ENCODE results near the gene TNFRSF18.
"Not testable (repeated sequence)": the region's sequence is repeated elsewhere in the genome, so short reads cannot be mapped to it uniquely, and the experiment has no call there.

Gene TNFRSF18

GRCh38 chr1:1206376-1206965 lies at the start of gene TNFRSF18:
TSS of gene TNFRSF18 (minus strand) at chr1:1206592. CDS start at chr1:1206571, 21 bp downstream.
- Histone ChIP-seq H3K36me3 (ENCODE audit: control insufficient read depth, insufficient read depth, low read length) (no peaks in the 10 kb centered on the region), H3K9me3 (ENCODE audit: control insufficient read depth, insufficient read depth, low read depth, low read length) (no peaks in the 10 kb centered on the region), H3K4me1 (ENCODE audit: control insufficient read depth, insufficient read depth, low read length) (peaks cover 22% of the 10 kb centered on the region), H3K27me3 (ENCODE audit: control insufficient read depth, insufficient read depth, low read length) (peaks cover 45% of the 10 kb centered on the region), H3K4me3 (ENCODE audit: low read depth, low read length) (peak within 1 kb of the TSS; percentile 57), H3K27ac (ENCODE audit: low read depth, low read length) (no peak within 1 kb of the TSS), H3K9ac (ENCODE audit: low read length) (peak within 1 kb of the TSS; percentile 22)

GRCh38 chr1:1255611-1256010 lies 49.2 kb upstream of the TNFRSF18 start:
- H3K4me1 ChIP-seq (ENCODE audit: control insufficient read depth, insufficient read depth, low read length) = peaks cover 15% of the 10 kb centered on the region
- H3K9ac ChIP-seq (ENCODE audit: low read length) = no peak overlapping the region
- H3K9me3 ChIP-seq (ENCODE audit: control insufficient read depth, insufficient read depth, low read depth, low read length) = no peaks in the 10 kb centered on the region
- 0 out of 2 replicates have a peak overlapping the region, but pooled peaks have one; percentile 8 for H3K27ac ChIP-seq (ENCODE audit: low read depth, low read length)
- no peak overlapping the region for H3K4me3 ChIP-seq (ENCODE audit: low read depth, low read length)
- no peaks in the 10 kb centered on the region for H3K27me3 ChIP-seq (ENCODE audit: control insufficient read depth, insufficient read depth, low read length)
- peaks cover 68% of the 10 kb centered on the region for H3K36me3 ChIP-seq (ENCODE audit: control insufficient read depth, insufficient read depth, low read length)

- Histone ChIP-seq H3K36me3 (ENCODE audit: control insufficient read depth, insufficient read depth, low read length) (peaks cover 62% of the 10 kb centered on the region), H3K4me3 (ENCODE audit: low read depth, low read length) (no peak overlapping the region), H3K4me1 (ENCODE audit: control insufficient read depth, insufficient read depth, low read length) (peaks cover 15% of the 10 kb centered on the region), H3K9me3 (ENCODE audit: control insufficient read depth, insufficient read depth, low read depth, low read length) (no peaks in the 10 kb centered on the region), H3K9ac (ENCODE audit: low read length) (no peak overlapping the region), H3K27ac (ENCODE audit: low read depth, low read length) (no peak overlapping the region), H3K27me3 (ENCODE audit: control insufficient read depth, insufficient read depth, low read length) (no peaks in the 10 kb centered on the region)
Measured at GRCh38 chr1:1255078-1255477, 48.7 kb upstream of the TNFRSF18 start.

GRCh38 chr1:1254667-1254998 lies 48.2 kb upstream of the TNFRSF18 start:
- H3K27ac ChIP-seq (ENCODE audit: low read depth, low read length) = no peak overlapping the region
- H3K4me1 ChIP-seq (ENCODE audit: control insufficient read depth, insufficient read depth, low read length) = peaks cover 15% of the 10 kb centered on the region
- no peak overlapping the region for H3K9ac ChIP-seq (ENCODE audit: low read length)
- no peak overlapping the region for H3K4me3 ChIP-seq (ENCODE audit: low read depth, low read length)
- peaks cover 58% of the 10 kb centered on the region for H3K36me3 ChIP-seq (ENCODE audit: control insufficient read depth, insufficient read depth, low read length)
- no peaks in the 10 kb centered on the region for H3K27me3 ChIP-seq (ENCODE audit: control insufficient read depth, insufficient read depth, low read length)
- H3K9me3 ChIP-seq (ENCODE audit: control insufficient read depth, insufficient read depth, low read depth, low read length) = no peaks in the 10 kb centered on the region

- Histone ChIP-seq H3K27me3 (ENCODE audit: control insufficient read depth, insufficient read depth, low read length) (no peaks in the 10 kb centered on the region), H3K9ac (ENCODE audit: low read length) (no peak overlapping the region), H3K36me3 (ENCODE audit: control insufficient read depth, insufficient read depth, low read length) (peaks cover 54% of the 10 kb centered on the region), H3K4me3 (ENCODE audit: low read depth, low read length) (no peak overlapping the region), H3K27ac (ENCODE audit: low read depth, low read length) (no peak overlapping the region), H3K9me3 (ENCODE audit: control insufficient read depth, insufficient read depth, low read depth, low read length) (no peaks in the 10 kb centered on the region), H3K4me1 (ENCODE audit: control insufficient read depth, insufficient read depth, low read length) (peaks cover 14% of the 10 kb centered on the region)
Measured at GRCh38 chr1:1253972-1254666, 47.7 kb upstream of the TNFRSF18 start.

- H3K4me3 ChIP-seq (ENCODE audit: low read depth, low read length) = no peak overlapping the region
- no peaks in the 10 kb centered on the region for H3K9me3 ChIP-seq (ENCODE audit: control insufficient read depth, insufficient read depth, low read depth, low read length)
- no peak overlapping the region for H3K9ac ChIP-seq (ENCODE audit: low read length)
- peaks cover 7% of the 10 kb centered on the region for H3K4me1 ChIP-seq (ENCODE audit: control insufficient read depth, insufficient read depth, low read length)
- H3K36me3 ChIP-seq (ENCODE audit: control insufficient read depth, insufficient read depth, low read length) = peaks cover 50% of the 10 kb centered on the region
- no peaks in the 10 kb centered on the region for H3K27me3 ChIP-seq (ENCODE audit: control insufficient read depth, insufficient read depth, low read length)
- H3K27ac ChIP-seq (ENCODE audit: low read depth, low read length) = no peak overlapping the region
Measured at GRCh38 chr1:1253314-1253713, 46.9 kb upstream of the TNFRSF18 start.

- no peaks in the 10 kb centered on the region for H3K9me3 ChIP-seq (ENCODE audit: control insufficient read depth, insufficient read depth, low read depth, low read length)
- no peak overlapping the region for H3K9ac ChIP-seq (ENCODE audit: low read length)
- H3K36me3 ChIP-seq (ENCODE audit: control insufficient read depth, insufficient read depth, low read length) = peaks cover 35% of the 10 kb centered on the region
- peak overlapping the region; percentile 47; the same call in 1 of the 2 replicates for H3K27ac ChIP-seq (ENCODE audit: low read depth, low read length)
- peaks cover 20% of the 10 kb centered on the region for H3K27me3 ChIP-seq (ENCODE audit: control insufficient read depth, insufficient read depth, low read length)
- peaks cover 4% of the 10 kb centered on the region; the same call in 1 of the 2 replicates for H3K4me1 ChIP-seq (ENCODE audit: control insufficient read depth, insufficient read depth, low read length)
- H3K4me3 ChIP-seq (ENCODE audit: low read depth, low read length) = no peak overlapping the region
Measured at GRCh38 chr1:1250786-1251284, 44.4 kb upstream of the TNFRSF18 start.

- not testable (repeated sequence) for H3K4me1 ChIP-seq (ENCODE audit: control insufficient read depth, insufficient read depth, low read length)
Measured at GRCh38 chr1:1248009-1248913, 41.9 kb upstream of the TNFRSF18 start.

GRCh38 chr1:1247341-1247913 lies 41.0 kb upstream of the TNFRSF18 start:
- Histone ChIP-seq H3K4me3 (ENCODE audit: low read depth, low read length) (peak overlapping the region; percentile 39; the same call in 1 of the 2 replicates), H3K4me1 (ENCODE audit: control insufficient read depth, insufficient read depth, low read length) (peaks cover 7% of the 10 kb centered on the region; the same call in 1 of the 2 replicates), H3K9me3 (ENCODE audit: control insufficient read depth, insufficient read depth, low read depth, low read length) (no peaks in the 10 kb centered on the region), H3K9ac (ENCODE audit: low read length) (no peak overlapping the region), H3K36me3 (ENCODE audit: control insufficient read depth, insufficient read depth, low read length) (peaks cover 1% of the 10 kb centered on the region), H3K27ac (ENCODE audit: low read depth, low read length) (no peak overlapping the region), H3K27me3 (ENCODE audit: control insufficient read depth, insufficient read depth, low read length) (peaks cover 21% of the 10 kb centered on the region)

More at GRCh38 chr1:1248009-1248913, 41.9 kb upstream of the TNFRSF18 start:
- not testable (repeated sequence) for H3K9me3 ChIP-seq (ENCODE audit: control insufficient read depth, insufficient read depth, low read depth, low read length); H3K4me3 ChIP-seq (ENCODE audit: low read depth, low read length); H3K9ac ChIP-seq (ENCODE audit: low read length); H3K27ac ChIP-seq (ENCODE audit: low read depth, low read length); H3K36me3 ChIP-seq (ENCODE audit: control insufficient read depth, insufficient read depth, low read length)
- H3K27me3 ChIP-seq (ENCODE audit: control insufficient read depth, insufficient read depth, low read length) = peaks cover 21% of the 10 kb centered on the region

GRCh38 chr1:1246577-1247340 lies 40.4 kb upstream of the TNFRSF18 start, which contains the start of gene C1QTNF12:
TSS of gene C1QTNF12 (minus strand) at chr1:1246722. CDS start at chr1:1246690, 32 bp downstream.
- Histone ChIP-seq H3K9ac (ENCODE audit: low read length) (peak within 1 kb of the TSS; percentile 48), H3K4me3 (ENCODE audit: low read depth, low read length) (peak within 1 kb of the TSS; percentile 39), H3K27me3 (ENCODE audit: control insufficient read depth, insufficient read depth, low read length) (peaks cover 21% of the 10 kb centered on the region)

More at GRCh38 chr1:1246577-1247340, 40.4 kb upstream of the TNFRSF18 start, which contains the start of gene C1QTNF12:
- Histone ChIP-seq H3K27ac (ENCODE audit: low read depth, low read length) (no peak within 1 kb of the TSS), H3K9me3 (ENCODE audit: control insufficient read depth, insufficient read depth, low read depth, low read length) (no peaks in the 10 kb centered on the region), H3K4me1 (ENCODE audit: control insufficient read depth, insufficient read depth, low read length) (peaks cover 7% of the 10 kb centered on the region; the same call in 1 of the 2 replicates), H3K36me3 (ENCODE audit: control insufficient read depth, insufficient read depth, low read length) (no peaks in the 10 kb centered on the region)

All from HUES6 (cell line).